ENCODE results near the gene BBS5. TPM values are rescaled to one million over a fixed set of nuclear protein-coding genes. Genes with fewer than 3 reads are reported as not detected.

Gene BBS5
- total and polyA plus RNA-seq, 2 experiments from 2014 or later, result 0.10 to 0.36 TPM

GRCh38 chr2:169476459-169476858, 2.8 kb upstream of the BBS5 start:
- H3K4me2 ChIP-seq, result no peak overlapping the region
- no peak for DNase-seq (ENCODE audit: low spot score)
- H4K20me1 ChIP-seq (replicated peaks; ENCODE audit: insufficient read depth), result no peaks in the 10 kb centered on the region
- Mint-ChIP-seq H3K9me3 (no peaks in the 10 kb centered on the region), H3K4me3 (no peak overlapping the region), H3K4me1 (peaks cover 2% of the 10 kb centered on the region; the same call in 1 of the 3 replicates), H3K36me3 (ENCODE audit: low read depth) (no peaks in the 10 kb centered on the region), H3K27ac (no peak overlapping the region), H3K27me3 (ENCODE audit: insufficient read depth, low read depth, poor library complexity) (peaks cover 31% of the 10 kb centered on the region)
- no peak for ATAC-seq
- no peaks in the 10 kb centered on the region for H3F3A ChIP-seq (replicated peaks; ENCODE audit: low read depth)
- no peak overlapping the region for H2AFZ ChIP-seq
- no peak overlapping the region for H3K27ac ChIP-seq (ENCODE audit: low read depth)
- TF ChIP-seq, protein P1, sequence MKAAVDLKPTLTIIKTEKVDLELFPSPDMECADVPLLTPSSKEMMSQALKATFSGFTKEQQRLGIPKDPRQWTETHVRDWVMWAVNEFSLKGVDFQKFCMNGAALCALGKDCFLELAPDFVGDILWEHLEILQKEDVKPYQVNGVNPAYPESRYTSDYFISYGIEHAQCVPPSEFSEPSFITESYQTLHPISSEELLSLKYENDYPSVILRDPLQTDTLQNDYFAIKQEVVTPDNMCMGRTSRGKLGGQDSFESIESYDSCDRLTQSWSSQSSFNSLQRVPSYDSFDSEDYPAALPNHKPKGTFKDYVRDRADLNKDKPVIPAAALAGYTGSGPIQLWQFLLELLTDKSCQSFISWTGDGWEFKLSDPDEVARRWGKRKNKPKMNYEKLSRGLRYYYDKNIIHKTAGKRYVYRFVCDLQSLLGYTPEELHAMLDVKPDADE (IDR thresholded peaks at IDR 0.05), result no peak
- TF ChIP-seq ZNF114 (CRISPR knock-in tag; IDR thresholded peaks at IDR 0.05) (no peak), CREB1 (CRISPR knock-in tag; IDR thresholded peaks at IDR 0.05; ENCODE audit: low read depth) (no peak), POLR2AphosphoS5 (IDR thresholded peaks at IDR 0.05; ENCODE audit: low read depth) (no peak), ZNF331 (CRISPR knock-in tag; IDR thresholded peaks at IDR 0.05; ENCODE audit: low read depth) (no peak)
- TF ChIP-seq, protein P2, sequence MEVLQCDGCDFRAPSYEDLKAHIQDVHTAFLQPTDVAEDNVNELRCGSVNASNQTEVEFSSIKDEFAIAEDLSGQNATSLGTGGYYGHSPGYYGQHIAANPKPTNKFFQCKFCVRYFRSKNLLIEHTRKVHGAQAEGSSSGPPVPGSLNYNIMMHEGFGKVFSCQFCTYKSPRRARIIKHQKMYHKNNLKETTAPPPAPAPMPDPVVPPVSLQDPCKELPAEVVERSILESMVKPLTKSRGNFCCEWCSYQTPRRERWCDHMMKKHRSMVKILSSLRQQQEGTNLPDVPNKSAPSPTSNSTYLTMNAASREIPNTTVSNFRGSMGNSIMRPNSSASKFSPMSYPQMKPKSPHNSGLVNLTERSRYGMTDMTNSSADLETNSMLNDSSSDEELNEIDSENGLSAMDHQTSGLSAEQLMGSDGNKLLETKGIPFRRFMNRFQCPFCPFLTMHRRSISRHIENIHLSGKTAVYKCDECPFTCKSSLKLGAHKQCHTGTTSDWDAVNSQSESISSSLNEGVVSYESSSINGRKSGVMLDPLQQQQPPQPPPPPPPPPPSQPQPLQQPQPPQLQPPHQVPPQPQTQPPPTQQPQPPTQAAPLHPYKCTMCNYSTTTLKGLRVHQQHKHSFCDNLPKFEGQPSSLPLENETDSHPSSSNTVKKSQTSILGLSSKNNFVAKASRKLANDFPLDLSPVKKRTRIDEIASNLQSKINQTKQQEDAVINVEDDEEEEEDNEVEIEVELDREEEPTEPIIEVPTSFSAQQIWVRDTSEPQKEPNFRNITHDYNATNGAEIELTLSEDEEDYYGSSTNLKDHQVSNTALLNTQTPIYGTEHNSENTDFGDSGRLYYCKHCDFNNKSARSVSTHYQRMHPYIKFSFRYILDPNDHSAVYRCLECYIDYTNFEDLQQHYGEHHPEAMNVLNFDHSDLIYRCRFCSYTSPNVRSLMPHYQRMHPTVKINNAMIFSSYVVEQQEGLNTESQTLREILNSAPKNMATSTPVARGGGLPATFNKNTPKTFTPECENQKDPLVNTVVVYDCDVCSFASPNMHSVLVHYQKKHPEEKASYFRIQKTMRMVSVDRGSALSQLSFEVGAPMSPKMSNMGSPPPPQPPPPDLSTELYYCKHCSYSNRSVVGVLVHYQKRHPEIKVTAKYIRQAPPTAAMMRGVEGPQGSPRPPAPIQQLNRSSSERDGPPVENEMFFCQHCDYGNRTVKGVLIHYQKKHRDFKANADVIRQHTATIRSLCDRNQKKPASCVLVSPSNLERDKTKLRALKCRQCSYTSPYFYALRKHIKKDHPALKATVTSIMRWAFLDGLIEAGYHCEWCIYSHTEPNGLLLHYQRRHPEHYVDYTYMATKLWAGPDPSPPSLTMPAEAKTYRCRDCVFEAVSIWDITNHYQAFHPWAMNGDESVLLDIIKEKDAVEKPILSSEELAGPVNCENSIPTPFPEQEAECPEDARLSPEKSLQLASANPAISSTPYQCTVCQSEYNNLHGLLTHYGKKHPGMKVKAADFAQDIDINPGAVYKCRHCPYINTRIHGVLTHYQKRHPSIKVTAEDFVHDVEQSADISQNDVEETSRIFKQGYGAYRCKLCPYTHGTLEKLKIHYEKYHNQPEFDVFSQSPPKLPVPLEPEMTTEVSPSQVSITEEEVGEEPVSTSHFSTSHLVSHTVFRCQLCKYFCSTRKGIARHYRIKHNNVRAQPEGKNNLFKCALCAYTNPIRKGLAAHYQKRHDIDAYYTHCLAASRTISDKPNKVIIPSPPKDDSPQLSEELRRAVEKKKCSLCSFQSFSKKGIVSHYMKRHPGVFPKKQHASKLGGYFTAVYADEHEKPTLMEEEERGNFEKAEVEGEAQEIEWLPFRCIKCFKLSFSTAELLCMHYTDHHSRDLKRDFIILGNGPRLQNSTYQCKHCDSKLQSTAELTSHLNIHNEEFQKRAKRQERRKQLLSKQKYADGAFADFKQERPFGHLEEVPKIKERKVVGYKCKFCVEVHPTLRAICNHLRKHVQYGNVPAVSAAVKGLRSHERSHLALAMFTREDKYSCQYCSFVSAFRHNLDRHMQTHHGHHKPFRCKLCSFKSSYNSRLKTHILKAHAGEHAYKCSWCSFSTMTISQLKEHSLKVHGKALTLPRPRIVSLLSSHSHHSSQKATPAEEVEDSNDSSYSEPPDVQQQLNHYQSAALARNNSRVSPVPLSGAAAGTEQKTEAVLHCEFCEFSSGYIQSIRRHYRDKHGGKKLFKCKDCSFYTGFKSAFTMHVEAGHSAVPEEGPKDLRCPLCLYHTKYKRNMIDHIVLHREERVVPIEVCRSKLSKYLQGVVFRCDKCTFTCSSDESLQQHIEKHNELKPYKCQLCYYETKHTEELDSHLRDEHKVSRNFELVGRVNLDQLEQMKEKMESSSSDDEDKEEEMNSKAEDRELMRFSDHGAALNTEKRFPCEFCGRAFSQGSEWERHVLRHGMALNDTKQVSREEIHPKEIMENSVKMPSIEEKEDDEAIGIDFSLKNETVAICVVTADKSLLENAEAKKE (CRISPR knock-in tag; IDR thresholded peaks at IDR 0.05), result no peak
- H3K36me3 ChIP-seq (ENCODE audit: insufficient read depth), result no peaks in the 10 kb centered on the region
- no peaks in the 10 kb centered on the region for H3K4me1 ChIP-seq (ENCODE audit: insufficient read depth)
- H3K4me3 ChIP-seq, result no peak overlapping the region
- H3K9me2 ChIP-seq (ENCODE audit: insufficient read depth), result no peaks in the 10 kb centered on the region
- no peaks in the 10 kb centered on the region for H3K79me2 ChIP-seq (replicated peaks; ENCODE audit: insufficient read depth)
- peaks cover 39% of the 10 kb centered on the region for H3K27me3 ChIP-seq (ENCODE audit: insufficient read depth)

All from GM23338 (cell line).